Bronchial epithelial cell (primary cell): ENCODE data around the gene GALNT6. TPM values are rescaled to one million over a fixed set of nuclear protein-coding genes. Genes with fewer than 3 reads are reported as not detected.

ENCODE experiments used
- DNase-seq: peaks from one replicate; pipeline ENCODE4 v3.0.0-alpha.2; 2010; ENCODE audit warnings: low read depth
- FAIRE-seq: peaks from 2 replicates; lab custom pipeline; 2011; peaks lifted over from hg19 to GRCh38; lab: Jason Lieb, UNC
- H3K27me3 ChIP-seq: 2 replicates; pipeline ENCODE4 v1.5.1; 2011; ENCODE audit warnings: low read length; ENCODE audit not compliant: control insufficient read depth, insufficient read depth
- H3K36me3 ChIP-seq: 2 replicates; pipeline ENCODE4 v1.5.1; 2011; ENCODE audit warnings: low read length; ENCODE audit not compliant: control insufficient read depth, insufficient read depth
- H3K4me3 ChIP-seq: 2 replicates; pipeline ENCODE4 v1.5.1; 2011; ENCODE audit warnings: mild to moderate bottlenecking, low read depth, low read length, control low read depth
- total RNA-seq: library from RNA; depleted of rRNA; stranded (reverse); fragments of >200 nt; gene quantifications from 2 replicates; pipeline ENCODE4 v1.2.1, GENCODE V29; 2014
- TF ChIP-seq, protein P1 (sequence below): IDR thresholded peaks from 2 replicates; pipeline ENCODE4 v1.5.1; 2011; ENCODE audit warnings: mild to moderate bottlenecking, moderate library complexity, low read length, control low read depth, inconsistent platforms; ENCODE audit not compliant: insufficient read depth, severe bottlenecking

The GALNT6 gene
- total RNA-seq, 1 donor from 2014 or later, result 14.0 TPM

DNA sequence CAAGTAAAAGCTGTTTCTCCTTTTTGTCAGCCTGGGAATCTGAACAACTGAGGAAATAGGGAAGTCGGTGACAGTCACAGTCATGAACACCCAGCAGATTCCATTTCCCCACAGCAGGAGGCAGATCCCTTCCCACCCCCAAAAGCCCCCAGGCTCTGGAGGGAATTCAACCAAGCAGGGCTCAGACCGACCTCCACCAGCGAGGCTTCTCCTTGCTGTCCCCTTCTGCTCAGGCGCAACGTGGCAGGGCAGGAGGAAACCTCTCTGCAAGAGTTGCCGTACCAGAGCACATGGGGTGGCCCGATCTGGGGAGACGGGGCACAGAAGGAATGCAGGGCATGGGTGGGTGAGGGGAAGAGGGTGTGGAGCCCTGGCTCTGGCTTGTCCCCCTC lies 319 bp downstream of the GALNT6 start:
- DNase-seq, result no peak
- FAIRE-seq, result no peak

DNA sequence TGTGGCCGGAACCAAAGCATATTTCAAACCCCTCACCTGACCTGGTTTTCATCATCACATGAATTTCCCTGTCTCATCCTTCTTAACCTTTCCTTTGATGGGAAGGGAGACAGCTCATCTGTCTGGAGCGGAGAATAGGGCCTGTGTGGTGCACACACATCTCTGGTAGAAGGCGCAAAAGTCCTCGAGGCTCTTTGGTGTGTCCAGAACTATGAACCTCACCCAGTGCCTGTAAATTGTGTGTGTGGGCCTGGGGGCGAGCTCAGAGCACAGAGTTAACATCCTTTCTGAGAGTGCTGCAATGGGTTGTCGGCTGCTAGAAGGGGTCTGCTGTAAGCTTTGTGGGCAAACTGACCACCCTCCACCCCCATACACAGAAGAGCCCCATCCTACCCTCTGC lies 749 bp downstream of the GALNT6 start:
- FAIRE-seq (no peak), DNase-seq (no peak)
- H3K36me3 ChIP-seq, result no peaks in the 10 kb centered on the region
- H3K27me3 ChIP-seq, result no peaks in the 10 kb centered on the region
- TF ChIP-seq, protein P1, sequence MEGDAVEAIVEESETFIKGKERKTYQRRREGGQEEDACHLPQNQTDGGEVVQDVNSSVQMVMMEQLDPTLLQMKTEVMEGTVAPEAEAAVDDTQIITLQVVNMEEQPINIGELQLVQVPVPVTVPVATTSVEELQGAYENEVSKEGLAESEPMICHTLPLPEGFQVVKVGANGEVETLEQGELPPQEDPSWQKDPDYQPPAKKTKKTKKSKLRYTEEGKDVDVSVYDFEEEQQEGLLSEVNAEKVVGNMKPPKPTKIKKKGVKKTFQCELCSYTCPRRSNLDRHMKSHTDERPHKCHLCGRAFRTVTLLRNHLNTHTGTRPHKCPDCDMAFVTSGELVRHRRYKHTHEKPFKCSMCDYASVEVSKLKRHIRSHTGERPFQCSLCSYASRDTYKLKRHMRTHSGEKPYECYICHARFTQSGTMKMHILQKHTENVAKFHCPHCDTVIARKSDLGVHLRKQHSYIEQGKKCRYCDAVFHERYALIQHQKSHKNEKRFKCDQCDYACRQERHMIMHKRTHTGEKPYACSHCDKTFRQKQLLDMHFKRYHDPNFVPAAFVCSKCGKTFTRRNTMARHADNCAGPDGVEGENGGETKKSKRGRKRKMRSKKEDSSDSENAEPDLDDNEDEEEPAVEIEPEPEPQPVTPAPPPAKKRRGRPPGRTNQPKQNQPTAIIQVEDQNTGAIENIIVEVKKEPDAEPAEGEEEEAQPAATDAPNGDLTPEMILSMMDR, result no peak
- no peak overlapping the region for H3K4me3 ChIP-seq

More for the DNA sequence above, 319 bp downstream of the GALNT6 start:
- H3K4me3 ChIP-seq, result peak overlapping the region; percentile 62
- no peaks in the 10 kb centered on the region for H3K36me3 ChIP-seq
- TF ChIP-seq, protein P1, result no peak
- H3K27me3 ChIP-seq, result no peaks in the 10 kb centered on the region

DNA sequence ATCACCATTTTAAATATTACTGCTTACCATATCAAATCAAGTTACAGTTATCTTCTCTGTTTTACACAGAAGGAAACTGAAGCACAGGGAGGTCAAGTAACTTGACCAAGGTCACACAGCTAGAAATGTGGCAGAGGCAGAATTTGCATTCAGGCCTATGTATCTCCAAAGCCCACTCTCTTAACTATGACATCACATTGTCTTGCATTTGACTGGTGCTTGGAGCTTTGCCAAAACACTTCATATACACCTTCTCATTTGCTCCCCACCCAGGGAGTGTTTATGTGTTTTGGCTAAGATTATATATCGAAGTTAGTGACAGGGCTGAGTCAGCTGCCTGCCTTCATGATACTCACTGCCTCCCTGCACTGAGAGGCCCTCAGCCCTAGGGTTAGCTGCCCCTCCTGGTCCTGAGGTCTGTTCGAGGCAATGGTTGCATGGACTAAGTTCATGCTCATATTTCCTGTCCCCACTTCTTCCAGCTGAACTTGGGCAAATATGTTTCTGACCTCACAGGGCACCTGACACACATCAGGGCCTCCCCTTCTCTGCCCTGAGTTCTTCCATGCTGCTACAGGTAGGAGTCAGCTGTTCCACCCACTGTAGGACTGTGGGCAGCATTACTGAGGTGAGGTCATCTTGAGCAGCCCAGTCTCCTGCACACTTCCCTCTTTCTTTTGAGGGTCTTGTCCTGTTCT lies 1.8 kb downstream of the GALNT6 start:
- Histone ChIP-seq H3K36me3 (no peaks in the 10 kb centered on the region), H3K4me3 (no peak overlapping the region), H3K27me3 (no peaks in the 10 kb centered on the region)
- TF ChIP-seq, protein P1, result no peak
- no peak for FAIRE-seq
- DNase-seq, result peak; percentile 80

DNA sequence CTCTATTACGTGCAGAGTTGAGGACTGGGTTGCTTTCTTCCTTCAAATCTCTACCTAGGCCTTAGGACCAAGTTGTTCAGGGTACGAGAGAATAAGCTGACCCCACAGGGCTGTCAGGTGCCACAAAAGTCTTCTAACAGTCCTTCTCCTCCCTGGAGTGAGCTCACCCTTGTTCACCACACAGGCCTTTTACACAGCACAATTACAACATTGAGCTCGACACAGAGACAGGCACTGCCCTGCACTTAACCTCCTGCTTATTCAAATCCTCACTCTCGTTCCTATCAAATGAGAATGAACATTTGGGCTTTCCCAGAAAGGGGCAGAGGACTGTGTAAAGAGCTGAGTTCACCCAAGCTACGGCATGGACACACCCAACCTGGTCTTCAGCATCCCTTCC lies 2.4 kb downstream of the GALNT6 start:
- Histone ChIP-seq H3K4me3 (no peak overlapping the region), H3K36me3 (no peaks in the 10 kb centered on the region), H3K27me3 (no peaks in the 10 kb centered on the region)
- TF ChIP-seq, protein P1, result no peak
- FAIRE-seq (no peak), DNase-seq (no peak)

DNA sequence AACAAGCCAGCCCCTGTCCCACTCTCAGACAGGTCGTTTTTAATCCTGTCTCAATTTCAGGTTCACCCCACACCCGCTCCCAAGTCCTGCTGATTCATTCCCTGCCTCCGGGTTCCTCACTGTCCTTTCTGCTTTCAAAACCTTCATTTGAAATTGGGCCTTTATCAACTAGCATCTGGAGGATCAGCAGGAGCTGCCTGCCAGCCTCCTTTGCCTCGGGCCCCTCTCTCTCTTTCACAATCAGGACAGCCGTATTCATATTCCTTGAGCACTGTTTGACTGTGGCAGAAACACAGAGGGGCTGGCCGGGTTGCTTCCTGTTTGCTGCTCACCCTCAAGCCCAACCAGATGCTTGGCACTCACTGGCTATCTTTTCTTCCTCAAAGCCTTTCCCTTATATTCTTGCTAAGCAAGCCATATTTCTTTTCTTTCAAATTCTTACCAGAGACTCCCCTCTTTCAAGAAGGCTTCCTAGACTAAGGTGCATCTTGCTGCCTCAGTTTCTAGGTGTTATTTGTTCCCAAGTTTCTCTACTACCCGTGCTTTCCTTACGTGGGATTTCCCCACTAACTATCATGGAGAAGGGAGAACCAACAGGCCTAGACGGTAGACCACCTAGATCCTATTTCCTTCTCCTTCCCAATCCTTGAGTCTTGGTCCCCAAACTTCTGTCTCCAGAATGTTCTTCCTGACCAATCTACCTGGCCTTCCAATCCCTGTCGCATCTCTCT lies 3.0 kb downstream of the GALNT6 start:
- no peaks in the 10 kb centered on the region for H3K27me3 ChIP-seq
- DNase-seq (peak; percentile 79), FAIRE-seq (no peak)
- no peak overlapping the region for H3K4me3 ChIP-seq
- TF ChIP-seq, protein P1, result no peak
- H3K36me3 ChIP-seq, result peaks cover under 1% of the 10 kb centered on the region
